SK-N-SH treated with all-trans-retinoic acid at 6 μM for 48 hours (cell line): ENCODE data around the gene C2CD4C.

ENCODE experiments used
- CREB5 ChIP-seq: fragments of 250-450 bp; sonication (Bioruptor Pico); IDR thresholded peaks from 2 replicates; pipeline ENCODE4 v1.5.1; 2020; ENCODE audit warnings: low read depth, mild to moderate bottlenecking, moderate library complexity
- GLIS3 ChIP-seq: fragments of 250-450 bp; sonication (Bioruptor Pico); IDR thresholded peaks from 2 replicates; pipeline ENCODE4 v1.5.0; 2020; ENCODE audit warnings: mild to moderate bottlenecking, moderate library complexity
- ISL1 ChIP-seq: fragments of 250-450 bp; sonication (Bioruptor Pico); IDR thresholded peaks from 2 replicates; pipeline ENCODE4 v2.1.2; 2022; ENCODE audit warnings: mild to moderate bottlenecking, moderate library complexity
- PPARA ChIP-seq: fragments of 250-450 bp; sonication (Bioruptor Pico); IDR thresholded peaks from 2 replicates; pipeline ENCODE4 v1.5.0; 2020; ENCODE audit warnings: mild to moderate bottlenecking, borderline replicate concordance
- RARB ChIP-seq: fragments of 250-450 bp; sonication (Bioruptor Pico); IDR thresholded peaks from 2 replicates; pipeline ENCODE4 v1.8.0; 2021; ENCODE audit warnings: mild to moderate bottlenecking, moderate library complexity
- TCF4 ChIP-seq: fragments of 250-450 bp; sonication (Bioruptor Pico); IDR thresholded peaks from 2 replicates; pipeline ENCODE4 v1.8.0; 2021; ENCODE audit warnings: mild to moderate bottlenecking, moderate library complexity, borderline replicate concordance
- ZC3H10 ChIP-seq: fragments of 250-450 bp; sonication (Bioruptor Pico); IDR thresholded peaks from 2 replicates; pipeline ENCODE4 v1.5.1; 2021; ENCODE audit warnings: mild to moderate bottlenecking, moderate library complexity
- ZFP3 ChIP-seq: fragments of 250-450 bp; sonication (Bioruptor Pico); IDR thresholded peaks from 2 replicates; pipeline ENCODE4 v1.5.0; 2020; ENCODE audit warnings: mild to moderate bottlenecking, moderate library complexity
- ZFP30 ChIP-seq: fragments of 450-650 bp; formaldehyde crosslinking; IDR thresholded peaks from 2 replicates; pipeline ENCODE4 v1.5.0; 2022; ENCODE audit warnings: mild to moderate bottlenecking, moderate library complexity
- ZNF565 ChIP-seq: fragments of 450-650 bp; formaldehyde crosslinking; conservative IDR thresholded peaks from 2 replicates; pipeline ENCODE4 v1.5.0; 2020; ENCODE audit warnings: low read depth, mild to moderate bottlenecking, moderate library complexity
- ZNF70 ChIP-seq: fragments of 450-650 bp; formaldehyde crosslinking; IDR thresholded peaks from 2 replicates; pipeline ENCODE4 v1.5.0; 2020; ENCODE audit warnings: mild to moderate bottlenecking, moderate library complexity
- TF ChIP-seq, protein P1 (sequence below): fragments of 250-450 bp; sonication (Bioruptor Pico); IDR thresholded peaks from 2 replicates; pipeline ENCODE4 v1.8.0; 2020; ENCODE audit warnings: mild to moderate bottlenecking, moderate library complexity, borderline replicate concordance
- TF ChIP-seq, protein P2 (sequence below): fragments of 250-450 bp; sonication (Bioruptor Pico); IDR thresholded peaks from 2 replicates; pipeline ENCODE4 v1.5.1; 2021; ENCODE audit warnings: mild to moderate bottlenecking, moderate library complexity

- TF ChIP-seq ZNF565 (CRISPR knock-in tag) (no peak), ZC3H10 (CRISPR knock-in tag) (no peak), CREB5 (CRISPR knock-in tag) (no peak), ZNF70 (no peak), ISL1 (CRISPR knock-in tag) (no peak), RARB (CRISPR knock-in tag) (no peak), ZFP30 (no peak), PPARA (CRISPR knock-in tag) (no peak), TCF4 (no peak), ZFP3 (CRISPR knock-in tag) (no peak), GLIS3 (CRISPR knock-in tag) (no peak)
- TF ChIP-seq, protein P1, sequence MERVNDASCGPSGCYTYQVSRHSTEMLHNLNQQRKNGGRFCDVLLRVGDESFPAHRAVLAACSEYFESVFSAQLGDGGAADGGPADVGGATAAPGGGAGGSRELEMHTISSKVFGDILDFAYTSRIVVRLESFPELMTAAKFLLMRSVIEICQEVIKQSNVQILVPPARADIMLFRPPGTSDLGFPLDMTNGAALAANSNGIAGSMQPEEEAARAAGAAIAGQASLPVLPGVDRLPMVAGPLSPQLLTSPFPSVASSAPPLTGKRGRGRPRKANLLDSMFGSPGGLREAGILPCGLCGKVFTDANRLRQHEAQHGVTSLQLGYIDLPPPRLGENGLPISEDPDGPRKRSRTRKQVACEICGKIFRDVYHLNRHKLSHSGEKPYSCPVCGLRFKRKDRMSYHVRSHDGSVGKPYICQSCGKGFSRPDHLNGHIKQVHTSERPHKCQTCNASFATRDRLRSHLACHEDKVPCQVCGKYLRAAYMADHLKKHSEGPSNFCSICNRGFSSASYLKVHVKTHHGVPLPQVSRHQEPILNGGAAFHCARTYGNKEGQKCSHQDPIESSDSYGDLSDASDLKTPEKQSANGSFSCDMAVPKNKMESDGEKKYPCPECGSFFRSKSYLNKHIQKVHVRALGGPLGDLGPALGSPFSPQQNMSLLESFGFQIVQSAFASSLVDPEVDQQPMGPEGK (CRISPR knock-in tag), result no peak
- TF ChIP-seq, protein P2, sequence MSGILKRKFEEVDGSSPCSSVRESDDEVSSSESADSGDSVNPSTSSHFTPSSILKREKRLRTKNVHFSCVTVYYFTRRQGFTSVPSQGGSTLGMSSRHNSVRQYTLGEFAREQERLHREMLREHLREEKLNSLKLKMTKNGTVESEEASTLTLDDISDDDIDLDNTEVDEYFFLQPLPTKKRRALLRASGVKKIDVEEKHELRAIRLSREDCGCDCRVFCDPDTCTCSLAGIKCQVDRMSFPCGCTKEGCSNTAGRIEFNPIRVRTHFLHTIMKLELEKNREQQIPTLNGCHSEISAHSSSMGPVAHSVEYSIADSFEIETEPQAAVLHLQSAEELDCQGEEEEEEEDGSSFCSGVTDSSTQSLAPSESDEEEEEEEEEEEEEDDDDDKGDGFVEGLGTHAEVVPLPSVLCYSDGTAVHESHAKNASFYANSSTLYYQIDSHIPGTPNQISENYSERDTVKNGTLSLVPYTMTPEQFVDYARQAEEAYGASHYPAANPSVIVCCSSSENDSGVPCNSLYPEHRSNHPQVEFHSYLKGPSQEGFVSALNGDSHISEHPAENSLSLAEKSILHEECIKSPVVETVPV (CRISPR knock-in tag), result no peak
These were observed 7.5 kb upstream of the C2CD4C start for GRCh38 chr19:416416-416815.
